GM12878 (cell line): Measurements from ENCODE around the gene CFAP58.

ENCODE experiments used
- ATF2 ChIP-seq: IDR thresholded peaks from 2 replicates; pipeline ENCODE4 v1.6.1; 2012; ENCODE audit warnings: low read length, inconsistent platforms
- CEBPB ChIP-seq, 2 experiments: fragments of 150-350 bp in 1 of 2; IDR thresholded peaks; 2 replicates each; pipeline ENCODE4 v1.6.1; 2012 to 2014; ENCODE audit warnings: low read depth in 2 of 2, low read length in 2 of 2, borderline replicate concordance in 1 of 2, inconsistent platforms in 1 of 2
- CTCF ChIP-seq, 3 experiments: IDR thresholded peaks in 2 of 3; conservative IDR thresholded peaks in 1 of 3; 2 replicates each; pipeline ENCODE4 v1.5.1; 2011; ENCODE audit warnings: low read depth in 3 of 3, low read length in 3 of 3, mild to moderate bottlenecking in 3 of 3, control low read depth in 2 of 3, moderate library complexity in 2 of 3, inconsistent platforms in 1 of 3, mixed read lengths in 1 of 3; ENCODE audit not compliant: control insufficient read depth in 2 of 3, insufficient read depth in 1 of 3; ENCODE audit errors: extremely low read depth in 1 of 3
- ESRRA ChIP-seq: IDR thresholded peaks from 2 replicates; pipeline ENCODE4 v1.6.1; 2012; ENCODE audit warnings: mild to moderate bottlenecking, low read length, improper control_type of control experiment
- POLR2A ChIP-seq: IDR thresholded peaks from 2 replicates; pipeline ENCODE4 v1.6.1; 2011; ENCODE audit warnings: low read depth, mild to moderate bottlenecking, low read length
- RCOR1 ChIP-seq: conservative IDR thresholded peaks from 2 replicates; pipeline ENCODE4 v1.6.1; 2012; ENCODE audit warnings: low read depth, low read length, improper control_type of control experiment
- REST ChIP-seq: IDR thresholded peaks from 2 replicates; pipeline ENCODE4 v1.6.1; 2012; ENCODE audit warnings: mild to moderate bottlenecking, low read depth, low read length
- RFX5 ChIP-seq: IDR thresholded peaks from 2 replicates; pipeline ENCODE4 v1.6.1; 2011; ENCODE audit warnings: low read depth, low read length, improper control_type of control experiment
- YY1 ChIP-seq: IDR thresholded peaks from 2 replicates; pipeline ENCODE4 v1.6.1; 2011; ENCODE audit warnings: low read depth, mild to moderate bottlenecking, low read length
- ZBTB40 ChIP-seq: fragments of 450-650 bp; IDR thresholded peaks from 2 replicates; pipeline ENCODE4 v1.6.1; 2016; ENCODE audit warnings: mild to moderate bottlenecking, moderate library complexity, borderline replicate concordance

- TF ChIP-seq ATF2: no peak
- no peak for TF ChIP-seq RCOR1
- no peak for TF ChIP-seq REST
- TF ChIP-seq ESRRA: no peak
- no peak for TF ChIP-seq CEBPB (IDR thresholded peaks at IDR 0.05; ENCODE audit: borderline replicate concordance in 1 of 2, low read depth in 2 of 2, low read length in 2 of 2)
- no peak for TF ChIP-seq ZBTB40
- TF ChIP-seq RFX5: no peak
- TF ChIP-seq CTCF (IDR thresholded peaks at IDR 0.05 in 2 of 3, conservative IDR thresholded peaks at IDR 0.05 in 1 of 3; ENCODE audit: control insufficient read depth in 2 of 3, extremely low read depth in 1 of 3, insufficient read depth in 1 of 3, low read depth in 3 of 3, low read length in 3 of 3): no peak
- TF ChIP-seq YY1: no peak
- no peak for TF ChIP-seq POLR2A
Observed at GRCh38 chr10:104324931-104325330, 28.7 kb upstream of the CFAP58 start.
